ENCODE measurements around the gene PLA2G7. TPM values are rescaled to one million over a fixed set of nuclear protein-coding genes. Genes with fewer than 3 reads are reported as not detected.

Gene PLA2G7
- total RNA-seq, 1 experiment from 2014 or later: 2.3 TPM

- Mint-ChIP-seq H3K36me3 (no peaks in the 10 kb centered on the region; the same call in 1 of the 2 replicates), H3K9me3 (peaks cover 4% of the 10 kb centered on the region; the same call in 1 of the 2 replicates), H3K4me1 (peaks cover 4% of the 10 kb centered on the region), H3K27me3 (ENCODE audit: low read depth) (no peaks in the 10 kb centered on the region), H3K4me3 (no peak overlapping the region), H3K27ac (no peak overlapping the region)
- POLR2A ChIA-PET: interaction anchor here (0.5 kb wide), 1 partner anchor 575 kb away, joined by 7 read pairs; no protein-coding TSS in a partner anchor
- DNase-seq (ENCODE audit: low spot score) (no peak), ATAC-seq (no peak)
- CTCF ChIA-PET: no interaction called here
- TF ChIP-seq AFF4 (CRISPR knock-in tag; IDR thresholded peaks at IDR 0.05; ENCODE audit: borderline replicate concordance): no peak
- no peak for TF ChIP-seq USF2 (CRISPR knock-in tag; IDR thresholded peaks at IDR 0.05)
- no peak for TF ChIP-seq HMGA2 (CRISPR knock-in tag; IDR thresholded peaks at IDR 0.05)
- TF ChIP-seq E2F1 (CRISPR knock-in tag; IDR thresholded peaks at IDR 0.05): no peak
- no peak for TF ChIP-seq NFYB (CRISPR knock-in tag; conservative IDR thresholded peaks at IDR 0.05; ENCODE audit: low read depth)
- no peak for TF ChIP-seq ATF3 (CRISPR knock-in tag; conservative IDR thresholded peaks at IDR 0.05)
- no peak for TF ChIP-seq ARID4B (CRISPR knock-in tag; IDR thresholded peaks at IDR 0.05; ENCODE audit: borderline replicate concordance)
- TF ChIP-seq NR1H2 (CRISPR knock-in tag; IDR thresholded peaks at IDR 0.05): no peak
- no peak for TF ChIP-seq ESRRA (CRISPR knock-in tag; IDR thresholded peaks at IDR 0.05; ENCODE audit: borderline replicate concordance)
- no peak for TF ChIP-seq MAX (CRISPR knock-in tag; IDR thresholded peaks at IDR 0.05)
- TF ChIP-seq ZNF423 (CRISPR knock-in tag; IDR thresholded peaks at IDR 0.05): no peak
- TF ChIP-seq ETV6 (CRISPR knock-in tag; IDR thresholded peaks at IDR 0.05): no peak
- TF ChIP-seq PRDM15 (CRISPR knock-in tag; IDR thresholded peaks at IDR 0.05): no peak
- no peak for TF ChIP-seq FOXP4 (CRISPR knock-in tag; IDR thresholded peaks at IDR 0.05)
Measured at GRCh38 chr6:46773201-46773855, 38.2 kb upstream of the PLA2G7 start.

Measured in WTC11 (cell line).